Bronchial epithelial cell (primary cell): ENCODE data around the gene SCP2. TPM values are rescaled to one million over a fixed set of nuclear protein-coding genes. Genes with fewer than 3 reads are reported as not detected.

Experiments used
- DNase-seq: peaks from one replicate; pipeline ENCODE4 v3.0.0-alpha.2; 2010; ENCODE audit warnings: low read depth
- FAIRE-seq: peaks from 2 replicates; lab custom pipeline; 2011; peaks lifted over from hg19 to GRCh38; lab: Jason Lieb, UNC
- H3K27me3 ChIP-seq: 2 replicates; pipeline ENCODE4 v1.5.1; 2011; ENCODE audit warnings: low read length; ENCODE audit not compliant: control insufficient read depth, insufficient read depth
- H3K36me3 ChIP-seq: 2 replicates; pipeline ENCODE4 v1.5.1; 2011; ENCODE audit warnings: low read length; ENCODE audit not compliant: control insufficient read depth, insufficient read depth
- H3K4me3 ChIP-seq: 2 replicates; pipeline ENCODE4 v1.5.1; 2011; ENCODE audit warnings: mild to moderate bottlenecking, low read depth, low read length, control low read depth
- total RNA-seq: library from RNA; depleted of rRNA; stranded (reverse); fragments of >200 nt; gene quantifications from 2 replicates; pipeline ENCODE4 v1.2.1, GENCODE V29; 2014
- TF ChIP-seq, protein P1 (sequence below): IDR thresholded peaks from 2 replicates; pipeline ENCODE4 v1.5.1; 2011; ENCODE audit warnings: mild to moderate bottlenecking, moderate library complexity, low read length, control low read depth, inconsistent platforms; ENCODE audit not compliant: insufficient read depth, severe bottlenecking

SCP2 gene
- total RNA-seq, 1 donor from 2014 or later: 65.8 TPM

GRCh38 chr1:52925571-52926005 is 1.5 kb upstream of the SCP2 start:
- DNase-seq (no peak), FAIRE-seq (no peak)
- TF ChIP-seq, protein P1, sequence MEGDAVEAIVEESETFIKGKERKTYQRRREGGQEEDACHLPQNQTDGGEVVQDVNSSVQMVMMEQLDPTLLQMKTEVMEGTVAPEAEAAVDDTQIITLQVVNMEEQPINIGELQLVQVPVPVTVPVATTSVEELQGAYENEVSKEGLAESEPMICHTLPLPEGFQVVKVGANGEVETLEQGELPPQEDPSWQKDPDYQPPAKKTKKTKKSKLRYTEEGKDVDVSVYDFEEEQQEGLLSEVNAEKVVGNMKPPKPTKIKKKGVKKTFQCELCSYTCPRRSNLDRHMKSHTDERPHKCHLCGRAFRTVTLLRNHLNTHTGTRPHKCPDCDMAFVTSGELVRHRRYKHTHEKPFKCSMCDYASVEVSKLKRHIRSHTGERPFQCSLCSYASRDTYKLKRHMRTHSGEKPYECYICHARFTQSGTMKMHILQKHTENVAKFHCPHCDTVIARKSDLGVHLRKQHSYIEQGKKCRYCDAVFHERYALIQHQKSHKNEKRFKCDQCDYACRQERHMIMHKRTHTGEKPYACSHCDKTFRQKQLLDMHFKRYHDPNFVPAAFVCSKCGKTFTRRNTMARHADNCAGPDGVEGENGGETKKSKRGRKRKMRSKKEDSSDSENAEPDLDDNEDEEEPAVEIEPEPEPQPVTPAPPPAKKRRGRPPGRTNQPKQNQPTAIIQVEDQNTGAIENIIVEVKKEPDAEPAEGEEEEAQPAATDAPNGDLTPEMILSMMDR: no peak
- H3K4me3 ChIP-seq: no peak overlapping the region
- H3K36me3 ChIP-seq: no peaks in the 10 kb centered on the region
- H3K27me3 ChIP-seq: no peaks in the 10 kb centered on the region

DNA sequence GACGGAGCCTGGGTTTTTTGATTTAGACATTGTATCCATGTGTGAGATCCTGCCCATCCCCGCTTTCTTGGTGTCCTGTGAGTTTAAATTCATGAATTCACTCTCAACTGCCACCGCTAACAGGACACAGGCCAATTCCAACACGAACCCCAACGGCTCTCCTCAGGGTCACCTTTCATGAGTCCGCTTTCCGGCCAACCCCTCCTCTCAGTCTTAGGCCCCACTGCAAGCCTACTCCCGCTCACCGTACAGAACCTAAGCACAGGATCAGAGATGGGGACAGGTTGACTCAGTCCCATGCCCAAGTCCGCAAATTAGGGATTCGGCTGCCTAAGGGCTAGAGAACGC is 238 bp upstream of the SCP2 start:
- FAIRE-seq (no peak), DNase-seq (no peak)
- H3K36me3 ChIP-seq: no peaks in the 10 kb centered on the region
- H3K27me3 ChIP-seq: no peaks in the 10 kb centered on the region
- peak overlapping the region; percentile 64 for H3K4me3 ChIP-seq
- TF ChIP-seq, protein P1: no peak

DNA sequence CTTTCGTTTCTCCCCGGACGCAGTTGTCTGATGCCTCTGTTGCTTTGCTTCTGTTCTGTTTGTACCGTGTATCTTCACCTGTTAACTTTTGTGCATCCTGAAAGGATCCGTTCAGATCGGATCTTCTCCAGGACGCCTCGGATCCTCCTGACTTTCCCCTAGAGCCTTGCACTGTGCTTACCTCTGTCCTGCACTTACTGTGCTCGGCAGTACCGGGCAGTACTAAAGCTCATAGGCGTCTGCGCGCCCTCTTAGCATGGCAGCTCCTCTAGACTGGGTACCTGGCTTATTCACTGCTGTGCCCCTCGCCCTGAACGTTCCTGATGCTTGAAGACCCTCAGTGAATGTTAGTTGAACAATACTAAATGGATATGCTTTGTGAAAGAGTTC is 934 bp downstream of the SCP2 start:
- TF ChIP-seq, protein P1: no peak
- Histone ChIP-seq H3K36me3 (no peaks in the 10 kb centered on the region), H3K4me3 (peak overlapping the region; percentile 64), H3K27me3 (no peaks in the 10 kb centered on the region)
- no peak for FAIRE-seq
- DNase-seq: no peak

DNA sequence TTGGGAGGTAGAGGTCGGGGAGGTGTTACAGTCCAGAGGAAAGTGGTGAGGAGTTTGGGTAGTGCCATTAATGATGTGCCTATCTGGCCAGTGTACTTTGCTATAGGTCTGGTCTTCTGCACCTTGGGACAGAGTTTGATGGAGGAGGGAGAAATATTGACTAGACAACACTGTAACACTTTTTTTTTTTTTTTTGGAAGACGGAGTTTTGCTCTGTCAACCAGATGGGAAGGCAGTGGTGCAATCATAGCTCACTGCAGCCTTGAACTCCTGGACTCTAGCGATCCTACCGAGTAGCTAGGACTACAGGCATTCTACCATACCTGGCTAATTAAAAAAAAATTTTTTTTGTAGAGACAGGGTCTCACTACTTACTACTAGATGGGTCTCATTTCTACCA is 1.9 kb downstream of the SCP2 start:
- H3K4me3 ChIP-seq: no peak overlapping the region
- no peak for FAIRE-seq

DNA sequence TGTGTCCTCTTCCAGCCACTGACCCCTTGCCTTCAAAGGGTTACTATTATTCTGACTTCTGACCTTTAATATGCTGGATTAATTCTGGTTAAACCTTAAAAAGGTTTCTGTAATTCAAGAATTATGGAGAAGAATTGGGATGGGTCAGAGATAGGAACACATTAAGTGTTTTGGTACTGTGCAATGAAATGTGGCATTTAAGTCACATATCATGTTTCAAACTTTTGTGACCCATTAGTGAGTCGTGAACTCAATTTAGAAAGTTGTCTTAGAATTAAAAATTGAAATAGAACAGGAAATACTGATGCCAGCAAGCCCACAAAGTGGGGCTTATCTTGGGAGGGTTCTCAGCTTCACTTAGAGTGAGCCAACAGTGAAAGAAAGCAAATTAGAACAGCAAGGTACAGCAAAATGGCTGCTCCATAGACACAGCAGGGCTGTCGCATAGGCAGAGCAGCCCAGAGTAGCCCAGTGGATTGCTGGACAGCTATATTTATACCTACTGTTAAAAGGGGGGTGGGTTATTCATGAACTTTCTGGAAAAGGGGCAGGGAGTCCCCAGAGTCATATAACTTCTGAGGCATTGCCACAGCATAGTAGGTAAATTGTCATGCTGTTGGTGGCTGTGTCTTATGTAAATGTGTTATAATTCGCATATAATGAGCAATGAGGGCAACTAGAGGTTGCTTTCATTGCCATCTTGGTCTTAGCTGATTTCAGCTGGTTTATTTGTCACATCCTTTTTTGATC is 10.5 kb downstream of the SCP2 start:
- TF ChIP-seq, protein P1: no peak
- no peak for DNase-seq
- no peaks in the 10 kb centered on the region for H3K27me3 ChIP-seq
- no peak for FAIRE-seq
- H3K4me3 ChIP-seq: no peak overlapping the region
- H3K36me3 ChIP-seq: no peaks in the 10 kb centered on the region

More for the DNA sequence above, 1.9 kb downstream of the SCP2 start:
- TF ChIP-seq, protein P1: no peak
- Histone ChIP-seq H3K36me3 (no peaks in the 10 kb centered on the region), H3K27me3 (no peaks in the 10 kb centered on the region)
- DNase-seq: no peak

- TF ChIP-seq, protein P1: no peak
- Histone ChIP-seq H3K4me3 (no peak overlapping the region), H3K27me3 (no peaks in the 10 kb centered on the region), H3K36me3 (no peaks in the 10 kb centered on the region)
- FAIRE-seq (no peak), DNase-seq (no peak)
These were observed 11.0 kb downstream of the SCP2 start for GRCh38 chr1:52938183-52938451.
